Fibroblast of pulmonary artery (primary cell): ENCODE data around the gene NEDD1.

Experiments
- DNase-seq: peaks from one replicate; pipeline ENCODE4 v3.0.0-alpha.2; 2010; ENCODE audit warnings: low read depth
- H3K4me3 ChIP-seq: replicated peaks from 2 replicates; pipeline ENCODE4 v1.5.1; 2011; ENCODE audit warnings: low read depth, mild to moderate bottlenecking, control low read depth, low read length, moderate library complexity
- CTCF ChIP-seq: IDR thresholded peaks from 2 replicates; pipeline ENCODE4 v1.5.1; 2011; ENCODE audit warnings: mild to moderate bottlenecking, control low read depth, low read length, inconsistent platforms; ENCODE audit errors: missing control alignments

The NEDD1 gene

GRCh38 chr12:96912261-96912660 lies 5.2 kb downstream of the NEDD1 start:
- DNase-seq, result no peak
- H3K4me3 ChIP-seq, result no peak overlapping the region
- no peak for TF ChIP-seq CTCF

- no peak for DNase-seq
- TF ChIP-seq CTCF, result no peak
- H3K4me3 ChIP-seq, result no peak overlapping the region
Measured at GRCh38 chr12:96912943-96913342, 5.9 kb downstream of the NEDD1 start.

- DNase-seq, result no peak
- no peak overlapping the region for H3K4me3 ChIP-seq
- no peak for TF ChIP-seq CTCF
Measured at GRCh38 chr12:96919510-96920210, 12.6 kb downstream of the NEDD1 start.

GRCh38 chr12:96948782-96949181 lies 41.7 kb downstream of the NEDD1 start:
- no peak overlapping the region for H3K4me3 ChIP-seq
- DNase-seq, result no peak
- no peak for TF ChIP-seq CTCF

- TF ChIP-seq CTCF, result no peak
- no peak for DNase-seq
- H3K4me3 ChIP-seq, result no peak overlapping the region
Measured at GRCh38 chr12:96979532-96979931, 72.5 kb downstream of the NEDD1 start.

- DNase-seq, result peak; percentile 95
- no peak for TF ChIP-seq CTCF
- H3K4me3 ChIP-seq, result no peak overlapping the region
Measured at GRCh38 chr12:96980991-96981414, 73.9 kb downstream of the NEDD1 start.

GRCh38 chr12:96981911-96982310 lies 74.9 kb downstream of the NEDD1 start:
- TF ChIP-seq CTCF, result no peak
- DNase-seq, result no peak
- H3K4me3 ChIP-seq, result no peak overlapping the region
